HG03103 (cell line): Measurements from ENCODE around the gene ONECUT2.

ENCODE experiments used
- ATAC-seq: cut with Tn5 transposase; IDR thresholded peaks from one replicate; pipeline ENCODE4 v1.9.1; 2021; ENCODE audit warnings: low read depth; ENCODE audit not compliant: unreplicated experiment

ONECUT2 gene

GRCh38 chr18:57443702-57444101 is 8.5 kb downstream of the ONECUT2 start:
- ATAC-seq, result no peak

- no peak for ATAC-seq
Measured at GRCh38 chr18:57444301-57444759, 9.2 kb downstream of the ONECUT2 start.

DNA sequence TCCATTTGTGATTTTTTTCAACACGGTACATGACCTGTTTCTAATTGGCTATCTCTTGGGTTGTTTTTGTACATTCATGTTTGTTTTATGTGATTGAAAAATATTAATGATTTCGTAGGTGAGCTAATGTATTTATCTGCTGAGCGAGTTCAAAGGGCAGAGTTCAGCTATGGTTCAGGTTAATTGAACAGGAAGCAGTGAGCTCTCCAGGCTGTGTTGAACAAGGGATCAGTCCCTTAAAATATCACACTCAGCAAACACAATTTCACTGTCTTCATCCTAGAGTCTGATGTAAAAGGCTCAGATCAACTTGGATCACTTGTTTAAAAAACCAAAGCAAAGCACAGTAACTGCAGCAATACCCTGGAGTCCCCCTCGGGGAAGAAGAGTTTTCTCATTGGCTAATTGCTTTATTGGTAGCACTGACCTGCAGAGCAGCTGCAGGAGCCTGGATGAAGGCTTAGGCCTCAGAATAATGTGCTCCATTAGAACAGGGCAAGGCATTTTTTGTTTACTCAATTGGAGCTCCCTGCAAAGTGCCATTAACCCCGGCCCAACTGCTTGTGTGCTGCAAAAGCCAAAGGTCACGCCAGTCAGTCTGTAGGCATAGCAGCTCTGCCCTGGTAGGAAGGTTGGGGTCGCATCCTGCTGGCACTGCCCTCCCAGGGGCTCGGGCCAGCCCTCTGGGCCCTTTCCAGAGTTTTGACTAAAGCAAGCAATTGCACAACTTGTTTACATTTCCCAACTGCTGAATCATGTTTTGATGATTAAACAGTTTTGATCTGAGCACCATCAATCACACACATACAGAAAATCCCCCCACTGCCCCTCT is 10.5 kb downstream of the ONECUT2 start:
- ATAC-seq, result no peak

GRCh38 chr18:57446322-57446721 is 11.1 kb downstream of the ONECUT2 start:
- no peak for ATAC-seq

- no peak for ATAC-seq
Measured at GRCh38 chr18:57447154-57447621, 12.0 kb downstream of the ONECUT2 start.

GRCh38 chr18:57455576-57456129 is 20.5 kb downstream of the ONECUT2 start:
- ATAC-seq, result no peak

DNA sequence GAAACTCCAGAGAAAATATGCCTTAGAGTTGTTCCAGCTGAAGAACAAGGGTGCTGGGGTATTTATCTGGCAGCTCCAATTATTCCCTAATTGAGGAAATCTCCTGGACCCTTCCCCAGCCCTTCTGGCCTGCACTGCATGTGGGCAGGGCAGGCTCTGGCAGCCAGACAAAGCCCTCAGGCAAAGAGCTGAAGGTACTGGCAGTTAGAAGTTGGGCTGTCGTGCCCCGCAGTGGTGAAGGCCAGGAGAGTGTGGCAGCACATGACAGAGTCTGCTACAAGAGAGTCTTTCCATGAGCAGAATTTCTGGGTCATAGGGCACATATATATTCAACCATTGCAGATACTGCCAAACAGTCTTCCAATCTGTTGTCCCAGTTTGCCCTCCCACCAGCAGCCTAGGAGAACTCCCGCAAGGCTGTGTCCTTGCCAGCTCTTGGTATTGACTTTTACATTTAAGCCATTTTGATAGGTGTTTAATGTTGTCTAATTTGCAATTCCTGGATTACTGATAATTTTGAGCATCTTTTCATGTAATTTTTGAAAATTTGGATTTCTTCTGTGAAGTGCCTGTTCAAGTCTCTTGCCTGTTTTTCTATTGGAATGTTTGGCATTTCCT is 26.6 kb downstream of the ONECUT2 start:
- ATAC-seq, result no peak

- ATAC-seq, result no peak
Measured at GRCh38 chr18:57466307-57466706, 31.1 kb downstream of the ONECUT2 start.

GRCh38 chr18:57466745-57467409 is 31.7 kb downstream of the ONECUT2 start:
- ATAC-seq, result no peak

DNA sequence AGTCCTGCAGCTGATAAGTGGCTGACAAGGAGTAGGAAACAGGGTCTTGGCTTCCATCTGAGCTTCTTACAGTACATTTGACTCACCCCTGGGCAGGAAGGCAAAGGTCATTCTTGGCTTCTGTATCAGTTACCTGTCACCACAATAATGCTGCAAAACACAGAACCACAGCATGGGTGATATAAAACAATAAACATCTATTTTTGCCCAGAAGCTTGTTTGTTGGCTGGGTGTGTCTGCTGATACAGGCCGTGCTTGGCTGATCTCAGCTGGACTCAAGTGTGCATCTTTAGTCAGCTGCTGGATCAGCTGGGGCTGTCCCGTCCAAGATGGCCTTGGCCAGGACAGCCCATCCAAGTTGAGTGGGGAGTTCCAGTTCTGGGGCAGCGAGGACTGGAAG is 34.7 kb downstream of the ONECUT2 start:
- ATAC-seq, result no peak

DNA sequence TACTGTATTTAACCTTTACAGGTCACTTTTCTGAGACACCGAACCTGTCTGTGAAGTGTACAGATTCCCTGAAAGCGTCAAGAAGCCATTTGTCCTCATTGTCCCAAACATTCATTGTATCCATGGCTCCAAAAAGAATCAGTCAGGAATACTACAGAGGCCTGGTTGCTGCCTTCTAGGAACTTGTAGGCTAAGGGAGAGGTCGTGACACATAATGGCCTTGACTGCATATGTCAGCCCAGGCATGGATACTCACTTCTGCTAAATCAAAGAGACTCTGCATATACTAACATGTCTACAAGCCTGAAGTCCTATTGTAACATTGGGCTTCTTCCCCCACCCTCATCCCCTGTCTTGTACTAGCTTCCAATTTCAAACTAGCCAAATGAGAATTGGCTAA is 40.2 kb downstream of the ONECUT2 start:
- no peak for ATAC-seq

- ATAC-seq, result no peak
Measured at GRCh38 chr18:57475903-57476302, 40.7 kb downstream of the ONECUT2 start.

DNA sequence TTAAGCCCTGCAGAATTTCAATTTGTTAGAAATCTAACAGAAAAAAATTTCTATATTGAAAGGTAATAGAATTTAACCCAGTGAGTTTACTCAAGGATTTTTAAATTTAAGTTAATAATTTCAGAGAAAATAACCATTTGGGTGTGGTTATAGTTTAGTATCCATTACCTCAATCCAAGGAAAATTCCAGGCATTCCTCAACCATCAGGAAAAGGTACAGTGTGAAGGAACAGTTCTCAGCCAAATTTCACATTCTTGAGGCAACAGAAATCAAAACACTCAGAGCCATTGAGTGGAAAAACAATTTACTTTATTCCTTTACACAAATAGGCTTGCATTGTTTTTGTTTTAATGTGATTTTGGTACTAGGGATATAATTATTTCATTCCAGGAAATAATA is 45.6 kb downstream of the ONECUT2 start:
- no peak for ATAC-seq

GRCh38 chr18:57497372-57498294 is 62.5 kb downstream of the ONECUT2 start:
- no peak for ATAC-seq

- ATAC-seq, result no peak
Measured at GRCh38 chr18:57498682-57499256, 63.6 kb downstream of the ONECUT2 start.

DNA sequence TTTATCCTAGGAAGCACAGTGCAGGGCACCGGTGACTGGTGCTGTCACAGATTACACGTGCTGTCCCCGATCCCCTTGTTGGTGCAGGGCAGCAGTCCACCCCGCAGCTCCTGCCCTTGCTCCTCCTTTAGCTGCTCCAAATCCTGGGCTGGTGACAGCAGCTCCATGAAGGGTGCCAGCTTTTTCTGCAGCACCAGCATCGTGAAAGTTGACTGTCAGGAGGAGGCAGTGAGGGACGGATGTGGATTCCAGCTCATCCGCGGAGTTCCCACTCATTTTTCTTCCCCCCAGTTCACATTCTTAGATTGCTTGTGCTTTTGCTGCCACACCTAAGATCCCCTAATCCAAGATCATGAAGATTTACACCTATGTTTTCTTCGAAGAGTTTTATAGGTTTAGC is 67.5 kb downstream of the ONECUT2 start:
- ATAC-seq, result no peak

DNA sequence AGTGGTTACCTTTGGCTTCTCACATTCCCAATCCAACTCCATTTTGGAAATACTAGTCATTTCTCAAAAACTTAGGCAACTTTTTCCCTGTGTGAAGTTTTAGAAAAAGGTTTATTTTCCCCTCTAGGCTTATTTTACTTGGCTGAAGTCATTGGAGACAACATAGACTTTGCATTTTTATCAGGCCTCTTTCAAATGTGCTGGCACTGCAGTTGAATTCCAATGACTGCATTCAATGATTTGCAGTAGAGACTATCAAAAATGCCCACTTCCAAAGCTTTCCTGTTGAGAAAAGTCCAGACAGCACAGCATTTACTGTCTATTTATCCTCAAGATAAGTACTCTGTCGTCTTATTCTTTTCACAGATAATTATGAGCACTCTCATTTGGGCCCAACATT is 70.1 kb downstream of the ONECUT2 start:
- no peak for ATAC-seq

- ATAC-seq, result no peak
Measured at GRCh38 chr18:57516056-57516455, 80.9 kb downstream of the ONECUT2 start.

- no peak for ATAC-seq
Measured at GRCh38 chr18:57518533-57518932, 83.4 kb downstream of the ONECUT2 start.
